WI38 (cell line): ENCODE data around the gene AGO3.

ENCODE experiments used
- H3K4me3 ChIP-seq: 2 replicates; pipeline ENCODE4 v1.5.1; 2011; ENCODE audit warnings: low read depth, mild to moderate bottlenecking, control low read depth, low read length
- CTCF ChIP-seq: IDR thresholded peaks from 2 replicates; pipeline ENCODE4 v1.5.1; 2012; ENCODE audit warnings: low read depth, mild to moderate bottlenecking, control low read depth, low read length

AGO3 gene

GRCh38 chr1:35935442-35936388, 4.8 kb downstream of the AGO3 start:
- TF ChIP-seq CTCF: no peak

GRCh38 chr1:35936838-35937237, 5.9 kb downstream of the AGO3 start:
- no peak overlapping the region for H3K4me3 ChIP-seq
- TF ChIP-seq CTCF: no peak

More at GRCh38 chr1:35935442-35936388, 4.8 kb downstream of the AGO3 start:
- no peak overlapping the region for H3K4me3 ChIP-seq

GRCh38 chr1:35939484-35939883, 8.6 kb downstream of the AGO3 start:
- H3K4me3 ChIP-seq: no peak overlapping the region
- TF ChIP-seq CTCF: no peak

- no peak for TF ChIP-seq CTCF
- no peak overlapping the region for H3K4me3 ChIP-seq
Observed at GRCh38 chr1:35945327-35945726, 14.4 kb downstream of the AGO3 start.

GRCh38 chr1:35947547-35947946, 16.6 kb downstream of the AGO3 start:
- H3K4me3 ChIP-seq: no peak overlapping the region
- TF ChIP-seq CTCF: no peak

GRCh38 chr1:35958558-35958957, 27.7 kb downstream of the AGO3 start:
- TF ChIP-seq CTCF: no peak
- H3K4me3 ChIP-seq: no peak overlapping the region

- no peak overlapping the region for H3K4me3 ChIP-seq
Observed at GRCh38 chr1:35959304-35959703, 28.4 kb downstream of the AGO3 start.

More at GRCh38 chr1:35959304-35959703, 28.4 kb downstream of the AGO3 start:
- TF ChIP-seq CTCF: no peak
